Heart right ventricle (tissue), 16 donors: ENCODE measurements around the gene TANGO6. TPM values are rescaled to one million over a fixed set of nuclear protein-coding genes. Genes with fewer than 3 reads are reported as not detected.
A peak's percentile ranks its signal among the peaks of the same experiment; 100 is the strongest.
"Not testable (repeated sequence)": the region's sequence is repeated elsewhere in the genome, so short reads cannot be mapped to it uniquely, and the experiment has no call there.

Experiments used
- ATAC-seq, 8 donors: fragments of 200-7000 bp; cut with Tn5 transposase; one replicate each; pipeline ENCODE4 v1.9.1; 2020; ENCODE audit warnings: mild to moderate bottlenecking in 8 of 8, moderate library complexity in 8 of 8, moderate number of reproducible peaks in 1 of 8
- DNase-seq, 2 donors: peaks; one replicate each; pipeline ENCODE4 v3.0.0-alpha.2; 2020
- H3K27ac ChIP-seq, 10 donors: fragments of 200-600 bp; sonication (generic) in 2 of 10; one replicate each; pipeline versions ENCODE4 v1.5.0 to v1.8.0; 2020 to 2022; ENCODE audit warnings: mild to moderate bottlenecking in 3 of 10
- H3K27me3 ChIP-seq, 7 donors: fragments of 200-600 bp; one replicate each; pipeline ENCODE4 v1.8.0; 2021 to 2022; ENCODE audit warnings: mild to moderate bottlenecking in 2 of 7
- H3K36me3 ChIP-seq, 9 donors: fragments of 200-600 bp; sonication (generic) in 1 of 9; one replicate each; pipeline versions ENCODE4 v1.5.0 to v1.8.0; 2020 to 2022; ENCODE audit warnings: mild to moderate bottlenecking in 2 of 9
- H3K4me1 ChIP-seq, 9 donors: fragments of 200-600 bp; sonication (generic) in 1 of 9; one replicate each; pipeline versions ENCODE4 v1.5.0 to v1.8.0; 2020 to 2022; ENCODE audit warnings: mild to moderate bottlenecking in 4 of 9
- H3K4me3 ChIP-seq, 10 donors: fragments of 200-600 bp; sonication (generic) in 2 of 10; one replicate each; pipeline versions ENCODE4 v1.5.0 to v1.8.0; 2020 to 2022; ENCODE audit warnings: mild to moderate bottlenecking in 7 of 10, moderate library complexity in 2 of 10
- H3K9me3 ChIP-seq, 11 donors: fragments of 200-600 bp in 10 of 11; sonication (generic) in 2 of 11; one replicate each; pipeline versions ENCODE4 v1.5.0 to v1.8.0; 2013 to 2022; ENCODE audit warnings: mild to moderate bottlenecking in 2 of 11, control low read depth in 1 of 11, moderate library complexity in 1 of 11
- WGBS, 2 donors: extraction: QIAGEN DNeasy Blood & Tissue Kit; methylation state at CpG; one replicate each; pipeline ENCODE4 v1.1.7; 2013; ENCODE audit warnings: inconsistent platforms in 1 of 2; 5-methylcytosine and 5-hydroxymethylcytosine counted together
- intact Hi-C, 10 donors: fragments of 100-400 bp; cut with DNase I; formaldehyde crosslinking; loops; one replicate each; pipeline versions ENCODE4 v1.11.1 to v1.14.2; 2022
- polyA plus RNA-seq, 2 donors: library from polyadenylated mRNA; stranded (reverse); fragments of 200-250 nt; gene quantifications; one replicate each; pipeline ENCODE4 v1.2.3, GENCODE V29; 2013
- total RNA-seq, 10 donors: library from RNA; stranded (reverse); fragmentation: NEBNext Ultra II Directional in 3 of 10; extraction: Animal tissue kit (Norgen Biotek cat#: 25700) in 3 of 10; gene quantifications; one replicate each; pipeline versions ENCODE4 v1.2.1 to v1.2.4, GENCODE V29; 2021 to 2023
- TF ChIP-seq, protein P1 (sequence below), 9 donors: fragments of 200-600 bp; sonication (generic) in 2 of 9; IDR thresholded peaks; one replicate each; pipeline versions ENCODE4 v1.5.0 to v1.8.0; 2021 to 2022; ENCODE audit warnings: antibody characterized with exemption in 9 of 9, mild to moderate bottlenecking in 5 of 9, moderate library complexity in 1 of 9
- donor health status: Arrhythmogenic right ventricular cardiomyopathy.
- donor health status: ischemic (EF 13 %, LVEDD 7.1; RV severe dilation, severe dysfunction).
- donor health status: healthy with polysubstance abuse.
- donor health status: DM: no; HTN: yes; CAD: no.
- donor health status: DM: no; HTN: no; CAD: no.
- donor health status: ischemic (EF 25% LVEDD 6.9; RV normal size, moderate dysfunction).
- donor health status: ischemic (EF 25% LVEDD 5.7; RV mildly dilated, moderate dysfunction).
- donor health status: healthy.
- donor health status: DM: yes; HTN: yes; CAD: no.
- donor health status: Ischemic cardiomyopathy.
- donor health status: ischemic (EF 35%, LVEDD 5.7; RV mildly dilated, moderate dysfunction).
- donor health status: nonischemic (EF 11% LVEDD 7.7; RV severe dilation, severe dysfunction).
- donor health status: DM: yes; HTN: yes; CAD: no.
- donor health status: PGD.
- donor health status: ischemic (EF 29% LVEDD 5.4; RV normal size, mild dysfunction).
- donor health status: nonischemic (EF 23%, LVEDD 6.1; RV moderate dilation, normal function).

TANGO6 gene
- total and polyA plus RNA-seq, 12 donors, result 1.8 to 12.9 (median 8.0) TPM

DNA sequence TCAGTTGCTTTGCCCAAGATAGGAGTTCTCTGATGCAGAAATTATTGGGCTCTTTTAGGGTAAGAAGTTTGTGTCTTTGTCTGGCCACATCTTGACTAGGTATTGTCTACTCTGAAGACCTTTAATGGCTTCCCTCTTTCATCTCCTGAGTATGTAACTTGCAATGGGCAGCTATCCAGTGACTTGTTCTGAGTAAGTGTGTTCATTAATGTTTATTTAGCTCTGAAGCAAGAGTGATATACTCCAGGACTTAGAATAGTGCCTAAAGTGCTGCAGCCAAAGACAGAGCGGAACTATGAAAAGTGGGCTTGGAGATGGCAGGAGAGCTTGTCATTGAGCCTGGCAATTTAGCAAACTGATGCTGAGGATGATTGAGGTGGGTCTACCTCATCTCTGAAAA, 8.8 kb upstream of the TANGO6 start:
- Histone ChIP-seq H3K27ac (no peak overlapping the region), H3K4me1 (no peaks in the 10 kb centered on the region), H3K36me3 (no peaks in the 10 kb centered on the region), H3K4me3 (no peak overlapping the region), H3K9me3 (no peaks in the 10 kb centered on the region), H3K27me3 (peaks cover 0 to 11% (median 0%) of the 10 kb centered on the region in 7 donors)
- TF ChIP-seq, protein P1, sequence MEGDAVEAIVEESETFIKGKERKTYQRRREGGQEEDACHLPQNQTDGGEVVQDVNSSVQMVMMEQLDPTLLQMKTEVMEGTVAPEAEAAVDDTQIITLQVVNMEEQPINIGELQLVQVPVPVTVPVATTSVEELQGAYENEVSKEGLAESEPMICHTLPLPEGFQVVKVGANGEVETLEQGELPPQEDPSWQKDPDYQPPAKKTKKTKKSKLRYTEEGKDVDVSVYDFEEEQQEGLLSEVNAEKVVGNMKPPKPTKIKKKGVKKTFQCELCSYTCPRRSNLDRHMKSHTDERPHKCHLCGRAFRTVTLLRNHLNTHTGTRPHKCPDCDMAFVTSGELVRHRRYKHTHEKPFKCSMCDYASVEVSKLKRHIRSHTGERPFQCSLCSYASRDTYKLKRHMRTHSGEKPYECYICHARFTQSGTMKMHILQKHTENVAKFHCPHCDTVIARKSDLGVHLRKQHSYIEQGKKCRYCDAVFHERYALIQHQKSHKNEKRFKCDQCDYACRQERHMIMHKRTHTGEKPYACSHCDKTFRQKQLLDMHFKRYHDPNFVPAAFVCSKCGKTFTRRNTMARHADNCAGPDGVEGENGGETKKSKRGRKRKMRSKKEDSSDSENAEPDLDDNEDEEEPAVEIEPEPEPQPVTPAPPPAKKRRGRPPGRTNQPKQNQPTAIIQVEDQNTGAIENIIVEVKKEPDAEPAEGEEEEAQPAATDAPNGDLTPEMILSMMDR (IDR thresholded peaks at IDR 0.05), result no peak
- intact Hi-C loops, result no loop called here
- ATAC-seq (no peak), DNase-seq (no peak)
- 98 to 100% methylated on average over 1 of the region's 1 CpG for WGBS, 2 donors

DNA sequence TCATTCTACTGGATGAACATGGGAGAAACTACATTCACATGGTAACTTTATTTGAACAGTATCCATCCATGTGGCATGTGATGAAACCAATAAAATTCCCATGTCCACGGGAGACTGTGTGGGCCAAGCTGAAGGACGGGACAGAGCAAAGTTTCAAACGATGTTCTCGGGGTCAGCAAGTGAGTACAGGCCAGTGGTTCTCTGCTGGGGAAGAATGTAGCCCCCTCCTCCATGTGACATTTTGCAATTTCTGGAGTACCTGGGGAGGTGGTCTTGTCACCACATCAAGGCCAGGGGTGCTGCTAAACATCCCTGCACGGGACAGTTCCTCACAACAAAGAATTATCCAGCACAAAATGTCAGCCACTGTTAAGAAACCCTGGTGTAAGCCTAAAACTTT, 7.4 kb upstream of the TANGO6 start:
- Histone ChIP-seq H3K27ac (no peak overlapping the region), H3K9me3 (no peaks in the 10 kb centered on the region), H3K4me1 (no peaks in the 10 kb centered on the region), H3K4me3 (no peak overlapping the region), H3K36me3 (no peaks in the 10 kb centered on the region), H3K27me3 (peaks cover 0 to 6% (median 0%) of the 10 kb centered on the region in 7 donors)
- intact Hi-C loops, result no loop called here
- DNase-seq, result no peak
- WGBS, 2 donors, result 79 to 81% methylated on average over 5 of the region's 5 CpGs
- no peak for ATAC-seq
- TF ChIP-seq, protein P1 (IDR thresholded peaks at IDR 0.05), result no peak

DNA sequence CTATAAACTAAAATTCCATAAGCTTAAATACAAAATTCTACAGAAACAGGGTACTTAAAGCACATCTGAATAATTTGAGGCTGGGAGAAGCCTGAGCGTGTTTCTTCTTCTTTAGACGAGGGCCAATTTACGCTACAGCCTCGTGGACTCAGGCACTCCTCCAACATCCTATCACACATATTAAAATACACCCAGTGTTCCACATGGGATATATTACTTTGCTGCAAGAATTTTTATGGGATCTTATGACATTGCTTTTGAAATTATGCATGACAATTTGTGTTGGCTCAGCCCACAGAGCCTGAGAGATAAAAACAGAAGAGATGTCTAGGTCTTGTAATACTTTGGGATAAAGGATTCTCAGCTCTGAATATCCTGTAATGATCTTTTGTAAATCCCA, 3.5 kb upstream of the TANGO6 start:
- TF ChIP-seq, protein P1 (IDR thresholded peaks at IDR 0.05), result no peak
- Histone ChIP-seq H3K27ac (no peak overlapping the region), H3K36me3 (no peaks in the 10 kb centered on the region), H3K9me3 (no peaks in the 10 kb centered on the region), H3K27me3 (peaks cover 0 to 6% (median 0%) of the 10 kb centered on the region in 7 donors), H3K4me3 (no peak overlapping the region), H3K4me1 (peaks cover 0 to 13% (median 10%) of the 10 kb centered on the region in 9 donors)
- no peak for ATAC-seq
- intact Hi-C loops, result loop anchor here in 7 of 10 donors (5.0 to 10.0 kb wide), 7 partner anchors 275 to 315 kb away; partner anchors contain the start of genes CHTF8 (in 1 of the 7), UTP4 (in 1 of the 7) and ZFP90 (in 1 of the 7)
- 69 to 74% methylated on average over 4 of the region's 4 CpGs for WGBS, 2 donors
- DNase-seq, result no peak

DNA sequence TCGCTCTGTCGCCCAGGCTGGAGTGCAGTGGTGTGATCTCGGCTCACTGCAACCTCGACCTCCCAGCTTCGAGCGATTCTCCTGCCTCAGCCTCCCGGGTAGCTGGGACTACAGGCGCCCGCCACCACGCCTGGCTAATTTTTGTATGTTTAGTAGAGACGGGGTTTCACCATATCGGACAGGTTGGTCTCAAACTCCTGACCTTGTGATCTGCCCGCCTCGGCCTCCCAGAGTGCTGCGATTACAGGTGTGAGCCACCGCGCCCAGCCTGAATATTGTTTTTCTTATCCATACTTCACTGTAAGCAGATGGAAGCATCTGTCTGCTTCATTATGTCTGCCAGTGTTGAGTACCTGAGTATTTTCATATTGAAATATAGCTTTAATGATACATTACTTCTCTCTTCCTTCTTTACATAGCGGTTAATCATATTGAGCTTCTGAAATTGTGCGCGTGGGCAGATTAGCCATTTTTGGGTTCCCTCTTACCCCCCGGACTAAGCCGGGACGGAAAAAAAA, 308 bp upstream of the TANGO6 start:
- Histone ChIP-seq H3K4me3 (peak overlapping the region; percentile 73 to 99 (median 92)), H3K4me1 (peaks cover 0 to 21% (median 10%) of the 10 kb centered on the region in 9 donors), H3K27ac (peak overlapping the region; percentile 81 to 95 (median 88))
- intact Hi-C loops, result loop anchor here in 7 of 10 donors (5.0 to 10.0 kb wide), 7 partner anchors 272 to 318 kb away; partner anchors contain the start of genes CHTF8 (in 1 of the 7), UTP4 (in 1 of the 7) and ZFP90 (in 1 of the 7)
- H3K36me3 ChIP-seq, DNase-seq, H3K27me3 ChIP-seq, H3K9me3 ChIP-seq: not testable (repeated sequence)
- peak in 1 of 8 donors; percentile 4 for ATAC-seq
- 57 to 60% methylated on average over 23 of the region's 23 CpGs for WGBS, 2 donors

DNA sequence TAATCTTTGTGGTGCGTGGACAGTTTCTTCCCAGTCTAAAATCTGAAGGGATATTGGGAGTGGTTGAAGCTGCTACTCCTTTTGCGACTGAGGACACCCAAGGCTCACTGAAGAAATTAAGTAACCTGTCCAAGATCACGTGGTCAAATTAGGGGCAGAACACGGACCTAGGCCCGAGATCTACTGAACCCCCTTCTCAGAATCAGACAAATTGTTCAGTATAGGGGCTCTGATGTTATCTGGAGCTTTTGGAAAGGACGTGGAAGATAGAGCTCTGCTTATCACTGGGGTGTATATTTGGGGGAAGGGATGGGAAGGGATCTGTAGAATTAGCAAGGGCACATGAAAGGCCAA, 857 bp downstream of the TANGO6 start:
- TF ChIP-seq, protein P1 (IDR thresholded peaks at IDR 0.05), result no peak
- peaks cover 0 to 3% (median 0%) of the 10 kb centered on the region in 7 donors for H3K27me3 ChIP-seq
- H3K4me3 ChIP-seq, result peak overlapping the region; percentile 73 to 99 (median 92)
- H3K36me3 ChIP-seq, result no peaks in the 10 kb centered on the region
- WGBS, 2 donors, result 15 to 16% methylated on average over 6 of the region's 6 CpGs
- intact Hi-C loops, result loop anchor here in 7 of 10 donors (5.0 to 10.0 kb wide), 7 partner anchors 271 to 319 kb away; partner anchors contain the start of genes CHTF8 (in 1 of the 7), UTP4 (in 1 of the 7) and ZFP90 (in 1 of the 7)
- DNase-seq (no peak), ATAC-seq (peak in 2 of 8 donors; percentile 5 to 6)
- H3K9me3 ChIP-seq, result no peaks in the 10 kb centered on the region
- peak overlapping the region; percentile 81 to 95 (median 88) for H3K27ac ChIP-seq
- peaks cover 0 to 24% (median 10%) of the 10 kb centered on the region in 9 donors for H3K4me1 ChIP-seq
